Measurements from ENCODE around the gene NEURL1B.
"Not testable (repeated sequence)": the region's sequence is repeated elsewhere in the genome, so short reads cannot be mapped to it uniquely, and the experiment has no call there.

NEURL1B gene

GRCh38 chr5:172672681-172673080 lies 31.6 kb downstream of the NEURL1B start:
- TF ChIP-seq CTCF (IDR thresholded peaks at IDR 0.05; ENCODE audit: control extremely low read depth, extremely low read depth, low read depth, missing control alignments), result no peak
- CTCF ChIA-PET, result interaction anchor here (1.5 to 2.2 kb wide), 2 partner anchors 13 to 42 kb away, joined by 4 to 6 read pairs; no protein-coding TSS in a partner anchor
- no peak for DNase-seq (ENCODE audit: extremely low spot score)

GRCh38 chr5:172674155-172674554 lies 33.1 kb downstream of the NEURL1B start:
- no peak for TF ChIP-seq CTCF (IDR thresholded peaks at IDR 0.05; ENCODE audit: control extremely low read depth, extremely low read depth, low read depth, missing control alignments)
- POLR2A ChIA-PET, result no interaction called here
- CTCF ChIA-PET, result interaction anchor here (0.7 kb wide), 1 partner anchor 11 kb away, joined by 3 read pairs; no protein-coding TSS in a partner anchor
- no peak for DNase-seq (ENCODE audit: extremely low spot score)

More at GRCh38 chr5:172672681-172673080, 31.6 kb downstream of the NEURL1B start:
- POLR2A ChIA-PET, result interaction anchor here (0.7 kb wide), 1 partner anchor 82 kb away, joined by 3 read pairs; no protein-coding TSS in a partner anchor

- POLR2A ChIA-PET, result no interaction called here
- no peak for TF ChIP-seq CTCF (IDR thresholded peaks at IDR 0.05; ENCODE audit: control extremely low read depth, extremely low read depth, low read depth, missing control alignments)
- DNase-seq (ENCODE audit: extremely low spot score), result no peak
- CTCF ChIA-PET, result interaction anchor here (1.7 kb wide), 1 partner anchor 20 kb away, joined by 7 read pairs; no protein-coding TSS in a partner anchor
Measured at GRCh38 chr5:172676914-172677475, 35.9 kb downstream of the NEURL1B start.

- DNase-seq (ENCODE audit: extremely low spot score); POLR2A ChIA-PET: not testable (repeated sequence)
- CTCF ChIA-PET, result interaction anchor here (1.4 kb wide), 1 partner anchor 17 kb away, joined by 3 read pairs; no protein-coding TSS in a partner anchor
Measured at GRCh38 chr5:172678362-172678874, 37.4 kb downstream of the NEURL1B start.

- no peak for DNase-seq (ENCODE audit: extremely low spot score)
- no peak for TF ChIP-seq CTCF (IDR thresholded peaks at IDR 0.05; ENCODE audit: control extremely low read depth, extremely low read depth, low read depth, missing control alignments)
- ChIA-PET CTCF (interaction anchor here (1.4 kb wide), 1 partner anchor 16 kb away, joined by 3 read pairs; no protein-coding TSS in a partner anchor), POLR2A (no interaction called here)
Measured at GRCh38 chr5:172678902-172679301, 37.8 kb downstream of the NEURL1B start.

- POLR2A ChIA-PET, result no interaction called here
- TF ChIP-seq CTCF (IDR thresholded peaks at IDR 0.05; ENCODE audit: control extremely low read depth, extremely low read depth, low read depth, missing control alignments), result no peak
- CTCF ChIA-PET, result interaction anchor here (1.4 to 2.1 kb wide), 2 partner anchors 16 to 17 kb away, joined by 3 to 6 read pairs; no protein-coding TSS in a partner anchor
- no peak for DNase-seq (ENCODE audit: extremely low spot score)
Measured at GRCh38 chr5:172679628-172680212, 38.7 kb downstream of the NEURL1B start.

GRCh38 chr5:172680921-172681320 lies 39.9 kb downstream of the NEURL1B start:
- TF ChIP-seq CTCF (IDR thresholded peaks at IDR 0.05; ENCODE audit: control extremely low read depth, extremely low read depth, low read depth, missing control alignments), result no peak
- CTCF ChIA-PET, result interaction anchor here (1.2 to 2.1 kb wide), 3 partner anchors 14 to 26 kb away, joined by 3 to 6 read pairs (median 3); no protein-coding TSS in a partner anchor
- POLR2A ChIA-PET, result no interaction called here
- no peak for DNase-seq (ENCODE audit: extremely low spot score)
